HepG2 (cell line): ENCODE measurements around the gene TUBG1. TPM values are rescaled to one million over a fixed set of nuclear protein-coding genes. Genes with fewer than 3 reads are reported as not detected.
A peak's percentile ranks its signal among the peaks of the same experiment; 100 is the strongest.

Experiments used
- GATAD2A ChIP-seq: IDR thresholded peaks from 2 replicates; pipeline ENCODE4 v1.6.1; 2016
- MBD4 ChIP-seq: IDR thresholded peaks from 2 replicates; pipeline ENCODE4 v1.6.1; 2012; ENCODE audit warnings: low read length, inconsistent platforms, borderline replicate concordance
- NFYB ChIP-seq: sonication (generic); formaldehyde crosslinking; IDR thresholded peaks from 2 replicates; pipeline ENCODE4 v1.4.0; 2020; ENCODE audit warnings: missing genetic modification reagents
- SMAD1 ChIP-seq: sonication (generic); formaldehyde crosslinking; IDR thresholded peaks from 2 replicates; pipeline ENCODE4 v1.4.0; 2020; ENCODE audit warnings: missing genetic modification reagents, low read depth, mild to moderate bottlenecking, borderline replicate concordance
- SP140L ChIP-seq: sonication (generic); formaldehyde crosslinking; IDR thresholded peaks from 2 replicates; pipeline ENCODE4 v1.4.0; 2020; ENCODE audit warnings: missing genetic modification reagents, borderline replicate concordance
- YEATS2 ChIP-seq: sonication (generic); formaldehyde crosslinking; IDR thresholded peaks from 2 replicates; pipeline ENCODE4 v1.4.0; 2020; ENCODE audit warnings: missing genetic modification reagents, borderline replicate concordance
- ZNF383 ChIP-seq: sonication (generic); formaldehyde crosslinking; IDR thresholded peaks from 2 replicates; pipeline ENCODE4 v1.4.0; 2020; ENCODE audit warnings: missing genetic modification reagents, mild to moderate bottlenecking, borderline replicate concordance
- ZNF446 ChIP-seq: sonication (generic); formaldehyde crosslinking; IDR thresholded peaks from 2 replicates; pipeline ENCODE4 v1.5.0; 2020; ENCODE audit warnings: mild to moderate bottlenecking, missing genetic modification reagents
- ZNF746 ChIP-seq: sonication (generic); formaldehyde crosslinking; IDR thresholded peaks from 2 replicates; pipeline ENCODE4 v1.8.0; 2022; ENCODE audit warnings: mild to moderate bottlenecking, missing genetic modification reagents
- polyA plus RNA-seq, 8 experiments: library from polyadenylated mRNA; depleted of rRNA in 3 of 8; stranded (reverse) in 7 of 8; unstranded in 1 of 8; fragments of >200 nt; fragmentation: Illumina TruSeq in 4 of 8; extraction: Trizol in 4 of 8; gene quantifications; 2 replicates each; pipeline versions ENCODE4 v1.2.1 to v1.2.3, GENCODE V29; 2011 to 2016; ENCODE audit warnings: low read depth in 4 of 8, missing spikeins in 1 of 8, mixed read lengths in 1 of 8; ENCODE audit not compliant: insufficient read depth in 1 of 8
- total RNA-seq, 5 experiments: library from RNA; depleted of rRNA; stranded (reverse); fragments of >200 nt; fragmentation: Illumina TruSeq; extraction: Trizol; gene quantifications; 2 replicates each; pipeline ENCODE4 v1.2.3, GENCODE V29; 2016; ENCODE audit warnings: low read depth in 1 of 5
- TF ChIP-seq, protein P1 (sequence below): fragments of 450-650 bp; IDR thresholded peaks from 2 replicates; pipeline ENCODE4 v1.6.1; 2017
- TF ChIP-seq, protein P2 (sequence below): sonication (generic); formaldehyde crosslinking; IDR thresholded peaks from 2 replicates; pipeline ENCODE4 v1.4.0; 2020; ENCODE audit warnings: missing genetic modification reagents, borderline replicate concordance
- TF ChIP-seq, protein P3 (sequence below): sonication (generic); formaldehyde crosslinking; IDR thresholded peaks from 2 replicates; pipeline ENCODE4 v1.8.0; 2023; ENCODE audit warnings: mild to moderate bottlenecking, missing genetic modification reagents
- TF ChIP-seq, protein P4 (sequence below): IDR thresholded peaks from 2 replicates; pipeline ENCODE4 v1.6.1; 2016; ENCODE audit warnings: mild to moderate bottlenecking, missing biosample characterization, missing genetic modification reagents
- TF ChIP-seq, protein P5 (sequence below): sonication (generic); formaldehyde crosslinking; IDR thresholded peaks from 2 replicates; pipeline ENCODE4 v1.5.0; 2020; ENCODE audit warnings: missing genetic modification reagents
- TF ChIP-seq, protein P6 (sequence below): sonication (generic); formaldehyde crosslinking; IDR thresholded peaks from 2 replicates; pipeline ENCODE4 v1.5.0; 2020; ENCODE audit warnings: missing genetic modification reagents
- TF ChIP-seq, protein P7 (sequence below): sonication (generic); formaldehyde crosslinking; IDR thresholded peaks from 2 replicates; pipeline ENCODE4 v1.4.0; 2020; ENCODE audit warnings: missing genetic modification reagents

TUBG1 gene
- total and polyA plus RNA-seq, 2 of the 13 experiments (the other 11 are each of a cell fraction or from before 2014, with no cell fraction given) = 74.1 to 137 TPM

DNA sequence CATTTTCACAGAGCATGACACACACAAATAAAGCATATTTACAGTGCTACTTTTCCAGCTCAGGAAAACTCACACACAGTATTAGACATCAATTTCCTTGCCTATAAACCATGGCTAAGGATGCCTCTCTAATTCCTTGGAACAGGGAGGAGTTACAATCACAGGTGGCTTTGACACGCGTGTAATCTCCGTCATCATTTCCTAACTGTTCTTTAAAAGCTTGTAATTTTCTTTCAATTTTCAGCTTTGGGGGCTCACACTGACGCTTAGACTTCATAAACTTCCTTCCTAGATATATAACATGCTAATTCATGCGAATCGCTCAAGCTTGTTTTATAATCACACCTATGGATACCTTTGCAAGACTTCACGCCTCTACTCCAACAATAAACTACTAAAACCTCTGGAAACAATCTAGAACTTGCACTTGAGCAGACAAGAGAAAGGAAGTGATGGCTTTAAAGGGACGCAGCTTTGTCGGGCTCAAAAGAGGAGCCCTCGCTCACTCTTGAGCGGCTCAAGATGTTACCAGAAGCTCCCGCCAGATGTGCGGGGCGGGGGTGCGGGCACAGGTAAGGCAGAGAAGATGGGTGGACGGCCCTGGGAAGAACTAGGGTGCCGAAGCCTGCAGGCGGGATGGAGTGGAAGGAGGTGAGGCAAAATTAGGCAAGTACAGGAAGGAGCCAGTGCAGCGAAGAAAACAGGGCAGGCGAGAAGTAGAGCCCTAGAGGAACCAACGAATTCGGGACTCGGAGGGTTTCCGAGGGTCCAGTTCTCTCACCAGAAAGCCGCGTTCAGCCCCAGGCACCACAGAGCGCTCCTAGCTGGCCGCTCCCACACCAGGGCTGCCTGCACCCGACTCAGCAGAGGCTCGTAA lies 940 bp upstream of the TUBG1 start (continued):
- TF ChIP-seq SMAD1 (CRISPR knock-in tag) (no peak), ZNF446 (CRISPR knock-in tag) (no peak), ZNF746 (no peak; the same call in 1 of the 2 replicates), ZNF383 (CRISPR knock-in tag) (no peak), NFYB (no peak), SP140L (no peak), GATAD2A (no peak), MBD4 (no peak), YEATS2 (no peak)
- TF ChIP-seq, protein P1, sequence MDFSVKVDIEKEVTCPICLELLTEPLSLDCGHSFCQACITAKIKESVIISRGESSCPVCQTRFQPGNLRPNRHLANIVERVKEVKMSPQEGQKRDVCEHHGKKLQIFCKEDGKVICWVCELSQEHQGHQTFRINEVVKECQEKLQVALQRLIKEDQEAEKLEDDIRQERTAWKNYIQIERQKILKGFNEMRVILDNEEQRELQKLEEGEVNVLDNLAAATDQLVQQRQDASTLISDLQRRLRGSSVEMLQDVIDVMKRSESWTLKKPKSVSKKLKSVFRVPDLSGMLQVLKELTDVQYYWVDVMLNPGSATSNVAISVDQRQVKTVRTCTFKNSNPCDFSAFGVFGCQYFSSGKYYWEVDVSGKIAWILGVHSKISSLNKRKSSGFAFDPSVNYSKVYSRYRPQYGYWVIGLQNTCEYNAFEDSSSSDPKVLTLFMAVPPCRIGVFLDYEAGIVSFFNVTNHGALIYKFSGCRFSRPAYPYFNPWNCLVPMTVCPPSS = no peak
- TF ChIP-seq, protein P2, sequence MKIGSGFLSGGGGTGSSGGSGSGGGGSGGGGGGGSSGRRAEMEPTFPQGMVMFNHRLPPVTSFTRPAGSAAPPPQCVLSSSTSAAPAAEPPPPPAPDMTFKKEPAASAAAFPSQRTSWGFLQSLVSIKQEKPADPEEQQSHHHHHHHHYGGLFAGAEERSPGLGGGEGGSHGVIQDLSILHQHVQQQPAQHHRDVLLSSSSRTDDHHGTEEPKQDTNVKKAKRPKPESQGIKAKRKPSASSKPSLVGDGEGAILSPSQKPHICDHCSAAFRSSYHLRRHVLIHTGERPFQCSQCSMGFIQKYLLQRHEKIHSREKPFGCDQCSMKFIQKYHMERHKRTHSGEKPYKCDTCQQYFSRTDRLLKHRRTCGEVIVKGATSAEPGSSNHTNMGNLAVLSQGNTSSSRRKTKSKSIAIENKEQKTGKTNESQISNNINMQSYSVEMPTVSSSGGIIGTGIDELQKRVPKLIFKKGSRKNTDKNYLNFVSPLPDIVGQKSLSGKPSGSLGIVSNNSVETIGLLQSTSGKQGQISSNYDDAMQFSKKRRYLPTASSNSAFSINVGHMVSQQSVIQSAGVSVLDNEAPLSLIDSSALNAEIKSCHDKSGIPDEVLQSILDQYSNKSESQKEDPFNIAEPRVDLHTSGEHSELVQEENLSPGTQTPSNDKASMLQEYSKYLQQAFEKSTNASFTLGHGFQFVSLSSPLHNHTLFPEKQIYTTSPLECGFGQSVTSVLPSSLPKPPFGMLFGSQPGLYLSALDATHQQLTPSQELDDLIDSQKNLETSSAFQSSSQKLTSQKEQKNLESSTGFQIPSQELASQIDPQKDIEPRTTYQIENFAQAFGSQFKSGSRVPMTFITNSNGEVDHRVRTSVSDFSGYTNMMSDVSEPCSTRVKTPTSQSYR (CRISPR knock-in tag) = no peak
- TF ChIP-seq, protein P3, sequence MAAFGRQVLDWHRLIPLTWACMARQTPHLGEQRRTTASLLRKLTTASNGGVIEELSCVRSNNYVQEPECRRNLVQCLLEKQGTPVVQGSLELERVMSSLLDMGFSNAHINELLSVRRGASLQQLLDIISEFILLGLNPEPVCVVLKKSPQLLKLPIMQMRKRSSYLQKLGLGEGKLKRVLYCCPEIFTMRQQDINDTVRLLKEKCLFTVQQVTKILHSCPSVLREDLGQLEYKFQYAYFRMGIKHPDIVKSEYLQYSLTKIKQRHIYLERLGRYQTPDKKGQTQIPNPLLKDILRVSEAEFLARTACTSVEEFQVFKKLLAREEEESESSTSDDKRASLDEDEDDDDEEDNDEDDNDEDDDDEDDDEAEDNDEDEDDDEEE (CRISPR knock-in tag) = no peak; the same call in 1 of the 2 replicates
- TF ChIP-seq, protein P4, sequence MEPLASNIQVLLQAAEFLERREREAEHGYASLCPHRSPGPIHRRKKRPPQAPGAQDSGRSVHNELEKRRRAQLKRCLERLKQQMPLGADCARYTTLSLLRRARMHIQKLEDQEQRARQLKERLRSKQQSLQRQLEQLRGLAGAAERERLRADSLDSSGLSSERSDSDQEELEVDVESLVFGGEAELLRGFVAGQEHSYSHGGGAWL (CRISPR knock-in tag) = no peak; the same call in 1 of the 2 replicates
- TF ChIP-seq, protein P5, sequence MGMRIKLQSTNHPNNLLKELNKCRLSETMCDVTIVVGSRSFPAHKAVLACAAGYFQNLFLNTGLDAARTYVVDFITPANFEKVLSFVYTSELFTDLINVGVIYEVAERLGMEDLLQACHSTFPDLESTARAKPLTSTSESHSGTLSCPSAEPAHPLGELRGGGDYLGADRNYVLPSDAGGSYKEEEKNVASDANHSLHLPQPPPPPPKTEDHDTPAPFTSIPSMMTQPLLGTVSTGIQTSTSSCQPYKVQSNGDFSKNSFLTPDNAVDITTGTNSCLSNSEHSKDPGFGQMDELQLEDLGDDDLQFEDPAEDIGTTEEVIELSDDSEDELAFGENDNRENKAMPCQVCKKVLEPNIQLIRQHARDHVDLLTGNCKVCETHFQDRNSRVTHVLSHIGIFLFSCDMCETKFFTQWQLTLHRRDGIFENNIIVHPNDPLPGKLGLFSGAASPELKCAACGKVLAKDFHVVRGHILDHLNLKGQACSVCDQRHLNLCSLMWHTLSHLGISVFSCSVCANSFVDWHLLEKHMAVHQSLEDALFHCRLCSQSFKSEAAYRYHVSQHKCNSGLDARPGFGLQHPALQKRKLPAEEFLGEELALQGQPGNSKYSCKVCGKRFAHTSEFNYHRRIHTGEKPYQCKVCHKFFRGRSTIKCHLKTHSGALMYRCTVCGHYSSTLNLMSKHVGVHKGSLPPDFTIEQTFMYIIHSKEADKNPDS (CRISPR knock-in tag) = peak; percentile 47; the same call in 1 of the 2 replicates
- TF ChIP-seq, protein P6, sequence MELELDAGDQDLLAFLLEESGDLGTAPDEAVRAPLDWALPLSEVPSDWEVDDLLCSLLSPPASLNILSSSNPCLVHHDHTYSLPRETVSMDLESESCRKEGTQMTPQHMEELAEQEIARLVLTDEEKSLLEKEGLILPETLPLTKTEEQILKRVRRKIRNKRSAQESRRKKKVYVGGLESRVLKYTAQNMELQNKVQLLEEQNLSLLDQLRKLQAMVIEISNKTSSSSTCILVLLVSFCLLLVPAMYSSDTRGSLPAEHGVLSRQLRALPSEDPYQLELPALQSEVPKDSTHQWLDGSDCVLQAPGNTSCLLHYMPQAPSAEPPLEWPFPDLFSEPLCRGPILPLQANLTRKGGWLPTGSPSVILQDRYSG = no peak
- TF ChIP-seq, protein P7, sequence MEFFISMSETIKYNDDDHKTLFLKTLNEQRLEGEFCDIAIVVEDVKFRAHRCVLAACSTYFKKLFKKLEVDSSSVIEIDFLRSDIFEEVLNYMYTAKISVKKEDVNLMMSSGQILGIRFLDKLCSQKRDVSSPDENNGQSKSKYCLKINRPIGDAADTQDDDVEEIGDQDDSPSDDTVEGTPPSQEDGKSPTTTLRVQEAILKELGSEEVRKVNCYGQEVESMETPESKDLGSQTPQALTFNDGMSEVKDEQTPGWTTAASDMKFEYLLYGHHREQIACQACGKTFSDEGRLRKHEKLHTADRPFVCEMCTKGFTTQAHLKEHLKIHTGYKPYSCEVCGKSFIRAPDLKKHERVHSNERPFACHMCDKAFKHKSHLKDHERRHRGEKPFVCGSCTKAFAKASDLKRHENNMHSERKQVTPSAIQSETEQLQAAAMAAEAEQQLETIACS (CRISPR knock-in tag) = no peak
